Kidney (tissue), 14 donors: Measurements from ENCODE around the gene TMEM185B. TPM values are rescaled to one million over a fixed set of nuclear protein-coding genes. Genes with fewer than 3 reads are reported as not detected.

ENCODE experiments used
- DNase-seq, 5 donors: peaks; one replicate each; pipeline ENCODE4 v3.0.0-alpha.2; 2013 to 2020
- FAIRE-seq: peaks from 2 replicates; lab custom pipeline; 2012; peaks lifted over from hg19 to GRCh38; lab: Jason Lieb, UNC
- H3K27ac ChIP-seq, 2 donors: one replicate each; pipeline ENCODE4 v1.7.0; 2013; ENCODE audit warnings: low read depth in 2 of 2, low read length in 2 of 2, inconsistent platforms in 1 of 2
- H3K27me3 ChIP-seq: one replicate; pipeline ENCODE4 v1.7.1; 2013; ENCODE audit warnings: low read length, inconsistent platforms; ENCODE audit not compliant: control insufficient read depth, insufficient read depth
- H3K36me3 ChIP-seq, 3 donors: one replicate each; pipeline versions ENCODE4 v1.7.0 to v1.7.1; 2013; ENCODE audit warnings: low read length in 3 of 3, control low read depth in 1 of 3, inconsistent platforms in 1 of 3; ENCODE audit not compliant: insufficient read depth in 3 of 3, control insufficient read depth in 2 of 3
- H3K4me1 ChIP-seq, 3 donors: one replicate each; pipeline versions ENCODE4 v1.7.0 to v1.7.1; 2013; ENCODE audit warnings: low read length in 3 of 3, inconsistent platforms in 1 of 3, low read depth in 1 of 3; ENCODE audit not compliant: control insufficient read depth in 2 of 3, insufficient read depth in 2 of 3
- H3K4me3 ChIP-seq, 3 donors: one replicate each; pipeline versions ENCODE4 v1.7.0 to v1.8.1; 2013; ENCODE audit warnings: low read length in 3 of 3, control low read depth in 1 of 3, inconsistent platforms in 1 of 3
- H3K9ac ChIP-seq, 3 donors: one replicate each; pipeline versions ENCODE4 v1.7.0 to v1.7.1; 2013; ENCODE audit warnings: low read length in 3 of 3, control low read depth in 1 of 3, inconsistent platforms in 1 of 3
- H3K9me3 ChIP-seq, 3 donors: one replicate each; pipeline versions ENCODE4 v1.7.0 to v1.7.1; 2013; ENCODE audit warnings: low read length in 3 of 3, control low read depth in 1 of 3, inconsistent platforms in 1 of 3; ENCODE audit not compliant: control insufficient read depth in 2 of 3, insufficient read depth in 1 of 3
- intact Hi-C: fragments of 100-400 bp; cut with DNase I; formaldehyde crosslinking; loops from one replicate; pipeline ENCODE4 v1.11.1; 2022
- polyA plus RNA-seq: library from polyadenylated mRNA; stranded (reverse); fragments of 350-450 nt; fragmentation: Illumina TruSeq; extraction: RNeasy Lipid Tissue Mini Kit (QIAGEN cat#74804); gene quantifications from one replicate; pipeline ENCODE4 v1.2.3, GENCODE V29; 2014; ENCODE audit warnings: low read depth, low replicate concordance; ENCODE audit not compliant: insufficient read depth
- total RNA-seq: library from RNA; stranded (reverse); fragmentation: NEBNext Ultra II Directional; extraction: Animal tissue kit (Norgen Biotek cat#: 25700); gene quantifications from one replicate; pipeline ENCODE4 v1.2.1, GENCODE V29; 2021
- TF ChIP-seq, protein P1 (sequence below): IDR thresholded peaks from 3 replicates; pipeline ENCODE4 v1.5.1; 2012; ENCODE audit warnings: mild to moderate bottlenecking, moderate library complexity, borderline replicate concordance; ENCODE audit not compliant: insufficient read depth; ENCODE audit errors: extremely low read depth
- donor health status: control.
- donor health status: control.
- donor health status: control.
- donor health status: control.
- donor health status: control.
- donor health status: DM: yes; HTN: yes; CAD: no.
- donor health status: Normal renal cell carcinoma (clear cell type).

The TMEM185B gene
- total and polyA plus RNA-seq, 2 donors from 2014 or later = 8.0 to 28.1 TPM

DNA sequence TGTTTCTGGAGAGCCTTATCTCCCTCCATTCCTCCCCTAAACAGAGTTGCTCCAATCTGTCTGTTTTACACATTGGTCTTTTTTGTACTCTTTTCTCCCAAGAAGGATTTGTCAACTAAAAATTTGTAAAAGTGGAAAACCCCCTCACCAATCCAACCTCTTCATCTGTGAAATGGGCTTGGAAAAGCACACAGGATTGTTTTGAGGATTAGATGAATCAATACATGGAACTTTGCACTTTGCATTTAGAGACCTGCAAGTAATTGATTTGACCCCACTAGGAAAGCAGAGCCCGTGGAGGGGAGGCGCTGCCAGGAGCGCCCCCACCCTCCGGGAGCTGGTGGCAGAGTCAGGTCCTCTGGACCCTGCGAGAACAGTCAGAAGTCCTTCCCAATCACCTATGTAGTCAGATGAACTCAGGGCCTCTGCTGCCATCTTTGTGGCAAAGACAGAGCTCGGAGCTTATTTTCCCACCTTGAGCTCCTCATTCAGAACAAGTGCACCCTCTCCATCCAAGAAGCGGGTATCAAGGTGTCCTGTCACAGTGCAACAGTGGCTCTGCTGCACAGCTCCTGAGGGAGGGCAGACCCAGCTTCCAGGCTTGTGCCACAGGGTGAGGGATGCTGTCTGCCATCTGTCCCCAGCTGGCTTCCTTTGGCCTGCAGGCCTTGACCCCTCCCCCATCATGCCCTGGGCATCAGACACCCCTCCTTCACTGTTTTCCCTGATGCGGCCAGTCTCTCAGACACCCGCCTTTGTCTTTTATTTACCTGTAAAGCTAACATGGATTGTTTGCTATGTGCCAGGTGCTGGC lies 1.7 kb upstream of the TMEM185B start:
- intact Hi-C loops = no loop called here
- peak in 2 of 5 donors; percentile 23 to 35 for DNase-seq
- no peaks in the 10 kb centered on the region for H3K9me3 ChIP-seq
- no peak overlapping the region for H3K9ac ChIP-seq
- no peaks in the 10 kb centered on the region for H3K27me3 ChIP-seq
- TF ChIP-seq, protein P1, sequence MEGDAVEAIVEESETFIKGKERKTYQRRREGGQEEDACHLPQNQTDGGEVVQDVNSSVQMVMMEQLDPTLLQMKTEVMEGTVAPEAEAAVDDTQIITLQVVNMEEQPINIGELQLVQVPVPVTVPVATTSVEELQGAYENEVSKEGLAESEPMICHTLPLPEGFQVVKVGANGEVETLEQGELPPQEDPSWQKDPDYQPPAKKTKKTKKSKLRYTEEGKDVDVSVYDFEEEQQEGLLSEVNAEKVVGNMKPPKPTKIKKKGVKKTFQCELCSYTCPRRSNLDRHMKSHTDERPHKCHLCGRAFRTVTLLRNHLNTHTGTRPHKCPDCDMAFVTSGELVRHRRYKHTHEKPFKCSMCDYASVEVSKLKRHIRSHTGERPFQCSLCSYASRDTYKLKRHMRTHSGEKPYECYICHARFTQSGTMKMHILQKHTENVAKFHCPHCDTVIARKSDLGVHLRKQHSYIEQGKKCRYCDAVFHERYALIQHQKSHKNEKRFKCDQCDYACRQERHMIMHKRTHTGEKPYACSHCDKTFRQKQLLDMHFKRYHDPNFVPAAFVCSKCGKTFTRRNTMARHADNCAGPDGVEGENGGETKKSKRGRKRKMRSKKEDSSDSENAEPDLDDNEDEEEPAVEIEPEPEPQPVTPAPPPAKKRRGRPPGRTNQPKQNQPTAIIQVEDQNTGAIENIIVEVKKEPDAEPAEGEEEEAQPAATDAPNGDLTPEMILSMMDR = no peak
- no peaks in the 10 kb centered on the region for H3K36me3 ChIP-seq
- H3K27ac ChIP-seq = no peak overlapping the region
- no peak for FAIRE-seq
- peaks cover 0 to 18% (median 10%) of the 10 kb centered on the region in 3 donors for H3K4me1 ChIP-seq
- no peak overlapping the region for H3K4me3 ChIP-seq

DNA sequence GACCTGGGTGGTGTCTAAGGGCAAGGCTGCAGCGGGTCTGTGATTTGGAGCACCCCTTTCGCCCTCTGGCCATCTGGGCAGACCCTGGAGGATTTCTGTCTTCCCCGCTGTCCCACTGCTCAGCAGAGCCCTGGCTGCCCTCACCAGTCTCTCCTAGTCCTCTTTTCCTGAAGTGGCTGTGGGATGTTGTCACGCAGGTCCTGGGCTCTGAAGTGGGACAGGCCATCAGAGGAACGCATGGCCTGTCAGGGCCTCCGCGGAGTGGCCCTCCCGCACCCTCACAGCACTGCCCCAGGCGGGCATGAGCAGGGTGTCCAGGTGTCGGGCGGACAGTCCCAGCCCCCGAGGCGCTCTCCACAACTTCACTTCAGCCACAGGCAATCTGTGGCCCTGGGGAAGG lies 1.1 kb upstream of the TMEM185B start:
- peaks cover 0 to 18% (median 10%) of the 10 kb centered on the region in 3 donors for H3K4me1 ChIP-seq
- H3K27ac ChIP-seq = no peak overlapping the region
- no peak overlapping the region for H3K9ac ChIP-seq
- DNase-seq (peak in 2 of 5 donors; percentile 61 to 74), FAIRE-seq (no peak)
- no peaks in the 10 kb centered on the region for H3K9me3 ChIP-seq
- intact Hi-C loops = no loop called here
- H3K27me3 ChIP-seq = no peaks in the 10 kb centered on the region
- TF ChIP-seq, protein P1 = no peak
- H3K36me3 ChIP-seq = no peaks in the 10 kb centered on the region
- peak overlapping the region in 1 of 3 donors; percentile 77 for H3K4me3 ChIP-seq

DNA sequence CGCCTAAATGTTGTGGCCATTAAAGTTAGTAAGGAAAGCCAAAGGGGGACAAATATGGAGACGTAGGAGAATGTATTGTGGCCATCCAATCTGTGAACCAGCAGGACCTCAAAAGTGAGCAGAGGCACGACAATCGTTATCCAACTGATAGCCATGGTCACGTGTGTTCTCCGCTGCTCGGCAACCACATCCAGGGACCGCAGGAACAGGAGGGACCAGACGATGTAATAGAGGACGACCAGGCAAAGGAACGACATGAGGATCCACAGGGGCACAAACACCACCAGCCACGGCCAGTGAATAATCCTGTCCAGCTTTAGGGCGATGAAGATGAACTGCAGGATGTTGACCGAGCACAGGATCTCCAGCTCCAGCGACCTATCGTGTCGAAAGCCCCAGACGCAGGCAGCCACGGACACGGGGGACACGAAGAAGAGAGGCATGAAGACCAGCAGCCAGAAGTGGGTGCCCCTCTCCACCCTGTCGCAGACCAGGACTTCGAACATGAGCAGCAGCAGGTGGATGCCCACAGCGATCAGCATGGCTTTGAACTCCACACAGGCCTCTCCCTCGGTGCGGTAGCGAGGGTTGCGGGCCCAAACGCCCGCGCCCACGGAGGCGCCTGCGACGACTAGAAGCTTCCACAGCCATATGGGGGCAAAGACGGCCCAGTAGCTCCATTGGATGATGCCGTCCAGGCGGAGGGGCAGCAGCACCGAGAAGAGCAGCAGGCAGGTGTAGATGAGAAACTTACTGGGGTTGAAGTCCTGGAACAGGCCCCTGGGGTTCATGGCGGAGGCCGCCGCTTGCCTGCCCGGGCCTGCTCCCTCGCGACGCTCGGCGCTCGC lies 790 bp downstream of the TMEM185B start:
- Histone ChIP-seq H3K9me3 (no peaks in the 10 kb centered on the region), H3K4me1 (peaks cover 0 to 18% (median 10%) of the 10 kb centered on the region in 3 donors), H3K36me3 (no peaks in the 10 kb centered on the region), H3K27me3 (no peaks in the 10 kb centered on the region), H3K4me3 (peak overlapping the region; percentile 43 to 77 (median 52)), H3K9ac (peak overlapping the region in 1 of 3 donors; percentile 34), H3K27ac (peak overlapping the region; percentile 94 to 97)
- DNase-seq (peak in 1 of 5 donors; percentile 76), FAIRE-seq (no peak)
- intact Hi-C loops = no loop called here
- TF ChIP-seq, protein P1 = no peak
